Gastrocnemius medialis (tissue), 4 donors: ENCODE results near the gene MRTFA. TPM values are rescaled to one million over a fixed set of nuclear protein-coding genes. Genes with fewer than 3 reads are reported as not detected.
A peak's percentile ranks its signal among the peaks of the same experiment; 100 is the strongest.

Experiments
- ATAC-seq, 2 donors: fragments of 150-250 bp; one replicate each; pipeline ENCODE4 v1.9.1; 2016
- DNase-seq, 2 donors: peaks; one replicate each; pipeline ENCODE4 v3.0.0-alpha.2; 2019
- H3K27ac ChIP-seq, 4 donors: fragments of 200-600 bp; sonication (generic); 1 replicate in 1 of 4; 2 replicates in 3 of 4; pipeline ENCODE4 v1.5.1; 2016 to 2018; ENCODE audit warnings: mild to moderate bottlenecking in 2 of 4, moderate library complexity in 1 of 4
- H3K27me3 ChIP-seq, 3 donors: fragments of 200-600 bp; sonication (generic) in 2 of 3; 1 replicate in 1 of 3; 2 replicates in 2 of 3; pipeline versions ENCODE4 v1.5.1 to v1.6.0; 2016 to 2019; ENCODE audit warnings: mild to moderate bottlenecking in 1 of 3, moderate library complexity in 1 of 3
- H3K36me3 ChIP-seq, 2 donors: fragments of 200-600 bp; sonication (generic) in 1 of 2; one replicate each; pipeline ENCODE4 v1.5.1; 2017 to 2018
- H3K4me1 ChIP-seq, 2 donors: fragments of 200-600 bp; sonication (generic) in 1 of 2; one replicate each; pipeline ENCODE4 v1.5.1; 2016 to 2017; ENCODE audit warnings: mild to moderate bottlenecking in 2 of 2
- H3K4me3 ChIP-seq, 4 donors: fragments of 200-600 bp; sonication (generic) in 3 of 4; 1 replicate in 1 of 4; 2 replicates in 3 of 4; pipeline ENCODE4 v1.5.1; 2016 to 2019; ENCODE audit warnings: mild to moderate bottlenecking in 2 of 4
- H3K9me3 ChIP-seq, 3 donors: fragments of 200-600 bp; sonication (generic) in 2 of 3; 1 replicate in 1 of 3; 2 replicates in 2 of 3; pipeline ENCODE4 v1.5.1; 2016 to 2019
- CTCF ChIP-seq, 5 experiments: fragments of 450-650 bp in 3 of 5; fragments of 200-600 bp in 2 of 5; sonication (generic) in 2 of 5; IDR thresholded peaks in 4 of 5; conservative IDR thresholded peaks in 1 of 5; 1 replicate in 4 of 5; 2 replicates in 1 of 5; pipeline ENCODE4 v1.5.1; 2016 to 2019; ENCODE audit warnings: antibody characterized with exemption in 5 of 5, mild to moderate bottlenecking in 3 of 5, moderate library complexity in 3 of 5
- POLR2A ChIP-seq, 2 donors: fragments of 450-650 bp; IDR thresholded peaks; one replicate each; pipeline ENCODE4 v1.6.1; 2017; ENCODE audit warnings: antibody characterized with exemption in 2 of 2, mild to moderate bottlenecking in 2 of 2, moderate library complexity in 2 of 2
- in situ Hi-C, 4 donors: fragments of 200-750 bp; cut with MboI; loops; one replicate each; pipeline versions ENCODE4 v1.15.0 to v1.8.0; 2017; ENCODE audit warnings: low sequenced_read_pairs in 4 of 4
- intact Hi-C: fragments of 100-400 bp; cut with DNase I; formaldehyde crosslinking; loops from one replicate; pipeline ENCODE4 v1.15.1; 2023; ENCODE audit warnings: low total_unique reads
- total RNA-seq, 4 donors: library from RNA; depleted of rRNA; stranded (reverse); fragments of >200 nt; gene quantifications; one replicate each; pipeline versions ENCODE4 v1.1.0 to v1.2.3, GENCODE V29; 2016

MRTFA gene
- total RNA-seq, 4 donors from 2014 or later, result 13.7 to 31.3 (median 22.2) TPM

DNA sequence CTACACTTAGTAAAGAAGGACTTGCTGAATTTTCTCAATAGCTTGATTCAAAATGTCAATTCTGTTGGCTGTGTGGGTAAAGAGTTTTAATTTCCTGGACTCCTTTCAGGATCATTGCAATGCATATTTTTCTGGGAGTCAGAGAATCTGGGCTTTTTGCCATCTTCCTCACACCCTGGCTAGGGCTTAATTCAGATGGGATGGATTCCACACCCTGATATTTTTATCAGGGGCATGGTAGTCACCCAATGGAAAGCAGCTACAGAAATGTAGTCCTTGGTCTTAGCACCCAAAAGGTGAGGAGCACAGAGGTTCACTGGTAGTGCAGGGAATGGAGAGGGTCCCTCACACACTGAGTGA is 186.9 kb downstream of the MRTFA start:
- no peaks in the 10 kb centered on the region for H3K9me3 ChIP-seq
- no peak for DNase-seq
- peaks cover 43 to 48% of the 10 kb centered on the region in 2 donors for H3K4me1 ChIP-seq
- H3K27me3 ChIP-seq, result no peaks in the 10 kb centered on the region
- H3K36me3 ChIP-seq, result no peaks in the 10 kb centered on the region
- peak overlapping the region; percentile 63 to 77 (median 75) for H3K27ac ChIP-seq
- intact Hi-C loops (no loop called here), in situ Hi-C loops (no loop called here)
- no peak for ATAC-seq
- TF ChIP-seq POLR2A (IDR thresholded peaks at IDR 0.05) (no peak), CTCF (IDR thresholded peaks at IDR 0.05 in 4 of 5, conservative IDR thresholded peaks at IDR 0.05 in 1 of 5) (no peak)
- peak overlapping the region in 2 of 4 donors; percentile 38 to 42 for H3K4me3 ChIP-seq

DNA sequence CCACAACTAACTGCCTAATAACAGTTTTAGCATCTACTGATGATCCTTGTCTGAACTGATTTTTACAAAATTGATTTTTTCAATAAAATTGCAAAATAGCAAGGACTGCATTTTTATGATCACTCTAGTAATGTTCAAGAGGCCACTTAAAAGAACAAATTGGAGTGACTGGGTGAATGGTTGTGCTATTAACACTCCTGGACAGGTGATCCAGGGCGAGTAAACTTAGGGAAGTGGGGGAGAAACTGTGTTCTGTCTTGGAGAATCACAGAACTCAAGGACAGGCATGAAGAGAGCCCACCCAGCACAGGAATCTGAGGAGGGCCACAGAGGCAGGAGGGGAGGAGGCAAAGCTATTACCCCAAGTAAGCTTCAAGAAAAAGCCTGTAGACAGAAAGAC is 190.3 kb downstream of the MRTFA start:
- in situ Hi-C loops, result no loop called here
- no peak for TF ChIP-seq POLR2A (IDR thresholded peaks at IDR 0.05)
- TF ChIP-seq CTCF (IDR thresholded peaks at IDR 0.05 in 4 of 5, conservative IDR thresholded peaks at IDR 0.05 in 1 of 5), result no peak
- intact Hi-C loops, result no loop called here
- DNase-seq (no peak), ATAC-seq (no peak)
- peaks cover 42 to 47% of the 10 kb centered on the region in 2 donors for H3K4me1 ChIP-seq
- H3K27ac ChIP-seq, result no peak overlapping the region
- H3K36me3 ChIP-seq, result no peaks in the 10 kb centered on the region
- H3K9me3 ChIP-seq, result no peaks in the 10 kb centered on the region
- no peak overlapping the region for H3K4me3 ChIP-seq
- H3K27me3 ChIP-seq, result no peaks in the 10 kb centered on the region

DNA sequence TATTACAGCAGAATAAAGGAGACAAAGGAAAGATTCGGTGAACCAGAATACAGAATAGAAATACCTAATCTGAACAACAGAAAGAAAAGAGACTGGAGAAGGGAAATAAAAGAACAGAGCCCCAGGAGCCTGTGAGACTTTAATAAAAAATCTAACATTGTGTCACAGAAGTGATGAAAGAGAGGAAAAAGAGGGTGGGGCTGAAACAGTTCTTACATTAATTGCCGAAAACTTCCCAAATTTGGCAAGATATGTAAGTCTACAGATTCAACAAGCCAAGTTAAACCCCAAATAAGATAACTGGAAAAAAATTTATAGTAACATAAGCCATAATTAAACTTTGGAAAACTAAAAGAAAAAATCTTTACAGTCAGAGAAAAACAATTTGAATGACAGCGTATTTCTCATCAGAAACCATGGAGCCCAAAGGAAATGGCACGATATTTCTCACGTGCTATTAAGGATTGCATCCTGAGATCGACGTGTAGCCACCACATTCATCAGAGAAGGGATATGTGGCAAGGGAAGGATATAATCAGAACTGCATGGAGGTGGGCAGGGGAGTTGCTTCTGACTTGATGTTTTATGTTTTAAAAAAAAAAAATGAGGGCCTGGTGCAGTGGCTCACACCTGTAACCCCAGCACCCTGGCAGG is 192.2 kb downstream of the MRTFA start:
- intact Hi-C loops, result no loop called here
- TF ChIP-seq POLR2A (IDR thresholded peaks at IDR 0.05) (no peak), CTCF (IDR thresholded peaks at IDR 0.05 in 4 of 5, conservative IDR thresholded peaks at IDR 0.05 in 1 of 5) (no peak)
- in situ Hi-C loops, result loop anchor here in 1 of 4 donors (5.0 kb wide), 1 partner anchor 198 kb away; no protein-coding TSS in a partner anchor
- H3K27ac ChIP-seq, result peak overlapping the region; percentile 3 to 70 (median 56)
- H3K4me3 ChIP-seq, result no peak overlapping the region
- H3K27me3 ChIP-seq, result no peaks in the 10 kb centered on the region
- DNase-seq (no peak), ATAC-seq (no peak)
- no peaks in the 10 kb centered on the region for H3K9me3 ChIP-seq
- no peaks in the 10 kb centered on the region for H3K36me3 ChIP-seq
- H3K4me1 ChIP-seq, result peaks cover 26 to 31% of the 10 kb centered on the region in 2 donors

- Histone ChIP-seq H3K36me3 (no peaks in the 10 kb centered on the region), H3K9me3 (no peaks in the 10 kb centered on the region), H3K4me3 (no peak overlapping the region), H3K4me1 (peaks cover 20 to 26% of the 10 kb centered on the region in 2 donors), H3K27ac (peak overlapping the region; percentile 3 to 70 (median 56)), H3K27me3 (no peaks in the 10 kb centered on the region)
- TF ChIP-seq CTCF (IDR thresholded peaks at IDR 0.05 in 4 of 5, conservative IDR thresholded peaks at IDR 0.05 in 1 of 5) (no peak), POLR2A (IDR thresholded peaks at IDR 0.05) (no peak)
- DNase-seq (peak in 1 of 2 donors; percentile 67), ATAC-seq (peak; percentile 58 to 83)
- intact Hi-C loops (no loop called here), in situ Hi-C loops (loop anchor here in 1 of 4 donors (5.0 kb wide), 1 partner anchor 199 kb away; no protein-coding TSS in a partner anchor)
Measured at GRCh38 chr22:40443732-40444131, 192.8 kb downstream of the MRTFA start.
